ENCODE measurements around the gene NT5M. TPM values are rescaled to one million over a fixed set of nuclear protein-coding genes. Genes with fewer than 3 reads are reported as not detected.
"Not testable (repeated sequence)": the region's sequence is repeated elsewhere in the genome, so short reads cannot be mapped to it uniquely, and the experiment has no call there.

Gene NT5M
- total RNA-seq, 1 donor from 2014 or later, result 3.5 TPM

GRCh38 chr17:17295141-17295540 lies 8.0 kb upstream of the NT5M start:
- Mint-ChIP-seq H3K9me3 (ENCODE audit: unreplicated experiment) (no peaks in the 10 kb centered on the region), H3K4me3 (ENCODE audit: unreplicated experiment) (no peak overlapping the region), H3K4me1 (ENCODE audit: unreplicated experiment) (peaks cover 23% of the 10 kb centered on the region), H3K36me3 (ENCODE audit: unreplicated experiment) (no peaks in the 10 kb centered on the region), H3K27me3 (ENCODE audit: unreplicated experiment) (no peaks in the 10 kb centered on the region), H3K27ac (ENCODE audit: unreplicated experiment) (no peak overlapping the region)
- TF ChIP-seq CTCF (IDR thresholded peaks at IDR 0.05), result no peak
- no peak for DNase-seq (ENCODE audit: extremely low spot score, unreplicated experiment)

- Mint-ChIP-seq H3K27ac (ENCODE audit: unreplicated experiment) (peak overlapping the region; percentile 40), H3K4me1 (ENCODE audit: unreplicated experiment) (peaks cover 25% of the 10 kb centered on the region), H3K27me3 (ENCODE audit: unreplicated experiment) (no peaks in the 10 kb centered on the region), H3K36me3 (ENCODE audit: unreplicated experiment) (no peaks in the 10 kb centered on the region), H3K4me3 (ENCODE audit: unreplicated experiment) (no peak overlapping the region), H3K9me3 (ENCODE audit: unreplicated experiment) (no peaks in the 10 kb centered on the region)
- DNase-seq (ENCODE audit: extremely low spot score, unreplicated experiment), result no peak
- TF ChIP-seq CTCF (IDR thresholded peaks at IDR 0.05), result no peak
These were observed 6.0 kb upstream of the NT5M start for GRCh38 chr17:17297217-17297616.

DNA sequence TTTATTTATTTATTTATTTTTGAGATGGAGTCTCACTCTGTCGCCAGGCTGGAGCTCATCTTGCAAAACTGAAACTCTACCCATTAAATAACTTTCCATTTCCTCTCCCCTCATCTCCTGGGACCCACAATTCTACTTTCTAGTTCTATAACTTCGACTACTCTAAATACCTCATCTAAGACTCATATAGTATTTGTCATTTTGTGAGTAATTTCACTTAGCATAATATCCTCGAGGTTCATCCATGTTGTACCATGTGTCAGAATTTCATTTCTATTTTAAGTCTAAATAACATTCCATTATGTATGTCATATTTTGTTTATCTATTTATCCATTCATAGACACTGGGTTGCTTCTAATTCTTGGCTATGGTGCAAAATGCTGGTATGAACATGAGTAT lies 5.1 kb upstream of the NT5M start:
- Mint-ChIP-seq H3K27ac (ENCODE audit: unreplicated experiment) (no peak overlapping the region), H3K36me3 (ENCODE audit: unreplicated experiment) (no peaks in the 10 kb centered on the region), H3K4me1 (ENCODE audit: unreplicated experiment) (peaks cover 28% of the 10 kb centered on the region)

DNA sequence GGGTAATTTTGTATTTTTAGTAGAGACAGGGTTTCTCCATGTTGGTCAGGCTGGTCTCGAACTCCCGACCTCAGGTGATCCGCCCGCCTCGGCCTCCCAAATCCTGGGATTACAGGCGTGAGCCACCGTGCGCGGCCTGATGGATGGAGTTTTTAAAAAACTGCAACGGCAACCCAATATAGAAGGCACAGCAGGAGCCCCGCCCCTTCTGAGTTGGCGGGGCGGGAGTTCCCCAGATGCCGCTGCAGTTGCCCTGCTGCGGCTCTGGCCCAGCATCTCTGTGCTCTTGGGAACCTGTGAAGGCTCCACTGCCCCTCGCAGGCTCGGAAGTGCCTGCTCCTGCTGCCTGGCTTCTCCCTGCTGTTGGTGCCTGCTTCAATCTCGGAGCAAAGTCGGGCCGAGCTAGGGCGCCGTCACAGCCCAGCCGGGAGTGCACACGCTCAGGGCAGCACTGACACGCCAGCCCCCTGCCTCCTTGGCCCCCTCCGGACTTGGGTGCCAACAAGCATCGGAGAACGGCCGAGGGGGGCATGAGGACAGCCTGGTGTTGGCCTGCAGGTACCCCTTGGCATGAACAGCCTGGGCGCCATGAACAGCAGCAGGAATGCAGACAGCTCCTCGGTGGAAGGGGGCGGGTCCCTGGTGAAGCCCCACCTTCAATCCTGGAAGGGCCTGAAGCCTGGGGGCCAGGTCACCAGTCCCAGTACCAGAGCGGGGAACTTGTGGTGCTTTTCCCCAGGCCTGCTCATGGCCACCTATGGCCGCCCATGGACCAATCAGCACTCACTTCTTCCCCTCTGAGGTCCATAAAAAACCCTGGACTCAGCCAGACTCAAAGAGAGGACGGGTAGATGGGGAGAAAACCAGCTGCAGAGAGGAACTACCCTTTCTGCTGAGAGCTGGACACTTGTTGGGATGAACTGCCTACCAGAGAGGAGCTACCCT lies 2.3 kb upstream of the NT5M start:
- Mint-ChIP-seq H3K27ac (ENCODE audit: unreplicated experiment) (no peak overlapping the region), H3K27me3 (ENCODE audit: unreplicated experiment) (no peaks in the 10 kb centered on the region), H3K4me3 (ENCODE audit: unreplicated experiment) (peak overlapping the region; percentile 35), H3K4me1 (ENCODE audit: unreplicated experiment) (peaks cover 37% of the 10 kb centered on the region), H3K36me3 (ENCODE audit: unreplicated experiment) (no peaks in the 10 kb centered on the region), H3K9me3 (ENCODE audit: unreplicated experiment) (no peaks in the 10 kb centered on the region)
- DNase-seq (ENCODE audit: extremely low spot score, unreplicated experiment), result no peak
- no peak for TF ChIP-seq CTCF (IDR thresholded peaks at IDR 0.05)

More for the DNA sequence above, 5.1 kb upstream of the NT5M start:
- Mint-ChIP-seq H3K27me3 (ENCODE audit: unreplicated experiment) (no peaks in the 10 kb centered on the region), H3K4me3 (ENCODE audit: unreplicated experiment) (no peak overlapping the region), H3K9me3 (ENCODE audit: unreplicated experiment) (no peaks in the 10 kb centered on the region)
- no peak for DNase-seq (ENCODE audit: extremely low spot score, unreplicated experiment)
- no peak for TF ChIP-seq CTCF (IDR thresholded peaks at IDR 0.05)

DNA sequence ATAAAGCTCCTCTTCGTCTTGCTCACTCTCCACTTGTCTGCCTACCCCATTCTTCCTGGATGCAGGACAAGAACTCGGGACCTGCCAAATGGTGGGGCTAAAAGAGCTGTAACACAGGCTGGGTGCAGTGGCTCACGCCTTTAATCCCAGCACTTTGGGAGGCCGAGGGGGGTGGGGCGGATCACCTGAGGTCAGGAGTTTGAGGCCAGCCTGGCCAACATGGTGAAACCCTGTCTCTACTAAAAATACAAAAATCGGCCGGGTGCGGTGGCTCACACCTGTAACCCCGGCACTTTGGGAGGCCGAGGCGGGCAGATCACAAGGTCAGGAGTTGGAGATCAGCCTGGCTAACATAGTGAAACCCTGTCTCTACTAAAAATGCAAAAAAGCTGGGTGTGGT lies 1.5 kb upstream of the NT5M start:
- not testable (repeated sequence) for H3K36me3 Mint-ChIP-seq (ENCODE audit: unreplicated experiment); H3K27ac Mint-ChIP-seq (ENCODE audit: unreplicated experiment); H3K27me3 Mint-ChIP-seq (ENCODE audit: unreplicated experiment); H3K4me3 Mint-ChIP-seq (ENCODE audit: unreplicated experiment); H3K9me3 Mint-ChIP-seq (ENCODE audit: unreplicated experiment); DNase-seq (ENCODE audit: extremely low spot score, unreplicated experiment)
- H3K4me1 Mint-ChIP-seq (ENCODE audit: unreplicated experiment), result peaks cover 33% of the 10 kb centered on the region
